Activated CD4-positive, alpha-beta memory T cell treated with anti-CD3 and anti-CD28 coated beads, Interleukin-2, amount 10 ng/mL, durations not matched to agents 7 days and 5 days (primary cell): ENCODE results near the gene DENND2C. TPM values are rescaled to one million over a fixed set of nuclear protein-coding genes. Genes with fewer than 3 reads are reported as not detected.

ENCODE experiments used
- CTCF ChIA-PET: fragments of 350-600 bp; sonication (Branson Sonifier 250); formaldehyde crosslinking; loops from one replicate; lab custom pipeline; 2021; ENCODE audit warnings: antibody characterized with exemption, inconsistent platforms; lab: Charles Lee
- POLR2A ChIA-PET: fragments of 350-600 bp; sonication (Branson Sonifier 250); formaldehyde crosslinking; loops from one replicate; lab custom pipeline; 2021; ENCODE audit warnings: antibody characterized with exemption; lab: Charles Lee
- DNase-seq: peaks from one replicate; pipeline ENCODE4 v3.0.0-alpha.2; 2020
- H3K27ac Mint-ChIP-seq: one replicate; pipeline ENCODE4 v1.8.0; 2021; ENCODE audit warnings: mild to moderate bottlenecking, mixed read lengths
- H3K27me3 Mint-ChIP-seq: one replicate; pipeline ENCODE4 v1.8.0; 2021; ENCODE audit warnings: mixed read lengths
- H3K36me3 Mint-ChIP-seq: one replicate; pipeline ENCODE4 v1.8.0; 2021; ENCODE audit warnings: low read depth, mixed read lengths
- H3K4me1 Mint-ChIP-seq: one replicate; pipeline ENCODE4 v1.8.0; 2021; ENCODE audit warnings: mixed read lengths
- H3K4me3 Mint-ChIP-seq: one replicate; pipeline ENCODE4 v1.8.0; 2021; ENCODE audit warnings: mild to moderate bottlenecking, mixed read lengths
- H3K9me3 Mint-ChIP-seq: one replicate; pipeline ENCODE4 v1.8.0; 2021; ENCODE audit warnings: mixed read lengths
- total RNA-seq, 2 experiments: library from RNA; stranded (reverse); gene quantifications; one replicate each; pipeline ENCODE4 v1.2.3, GENCODE V29; 2021

The DENND2C gene
- total RNA-seq, 2 experiments from 2014 or later, result 0.43 to 0.83 TPM

DNA sequence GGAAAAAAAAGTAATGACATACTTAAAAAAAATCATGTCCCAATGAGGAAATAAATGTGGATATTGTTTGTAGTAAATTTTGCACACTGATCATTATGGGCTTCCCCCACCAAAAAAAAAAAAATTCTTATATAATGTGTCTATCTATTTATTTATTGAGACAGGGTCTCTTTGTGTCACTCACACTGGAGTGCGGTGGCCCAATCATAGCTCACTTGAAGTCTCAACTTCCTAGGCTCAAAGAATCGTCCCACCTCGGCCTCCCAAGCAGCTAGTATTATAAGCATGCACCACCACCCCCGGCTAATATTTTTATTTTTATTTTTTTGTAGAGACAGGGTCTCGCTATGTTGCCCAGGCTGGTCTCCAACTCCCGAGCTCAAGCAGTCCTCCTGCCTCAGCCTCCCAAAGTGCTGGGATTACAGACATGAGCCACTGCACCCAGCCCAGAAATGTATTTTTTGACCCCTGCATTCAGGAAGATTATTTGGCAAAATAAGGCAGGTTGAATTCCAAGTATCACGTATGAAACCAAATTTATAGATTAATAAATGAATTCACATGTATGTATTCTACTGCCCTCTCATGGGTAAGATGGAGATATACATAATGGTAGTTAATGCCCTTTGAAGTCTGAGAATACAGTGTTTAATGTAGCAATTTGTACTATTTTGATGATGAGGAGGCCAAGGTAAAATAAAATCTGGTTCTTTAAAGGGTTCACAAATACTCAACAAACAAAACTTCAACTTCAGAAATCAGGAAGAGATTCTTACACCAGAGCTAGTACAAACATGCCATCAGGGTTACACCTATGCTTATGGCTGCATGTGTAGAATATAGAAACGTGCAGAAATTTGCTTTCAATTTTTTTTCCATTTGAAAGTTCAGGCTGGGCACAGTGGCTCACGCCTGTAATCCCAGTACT is 1.4 kb upstream of the DENND2C start:
- POLR2A ChIA-PET, result interaction anchor here (0.6 to 1.7 kb wide), 3 partner anchors 88 to 161 kb away, joined by 3 to 5 read pairs (median 4); no protein-coding TSS in a partner anchor
- no peaks in the 10 kb centered on the region for H3K36me3 Mint-ChIP-seq
- no peak overlapping the region for H3K27ac Mint-ChIP-seq
- CTCF ChIA-PET, result interaction anchor here (0.6 to 4.4 kb wide), 2 partner anchors 43 to 324 kb away, joined by 3 to 19 read pairs; no protein-coding TSS in a partner anchor
- H3K4me3 Mint-ChIP-seq, result no peak overlapping the region
- DNase-seq, result no peak
- peaks cover 31% of the 10 kb centered on the region for H3K27me3 Mint-ChIP-seq
- peaks cover 10% of the 10 kb centered on the region for H3K4me1 Mint-ChIP-seq
- no peaks in the 10 kb centered on the region for H3K9me3 Mint-ChIP-seq

DNA sequence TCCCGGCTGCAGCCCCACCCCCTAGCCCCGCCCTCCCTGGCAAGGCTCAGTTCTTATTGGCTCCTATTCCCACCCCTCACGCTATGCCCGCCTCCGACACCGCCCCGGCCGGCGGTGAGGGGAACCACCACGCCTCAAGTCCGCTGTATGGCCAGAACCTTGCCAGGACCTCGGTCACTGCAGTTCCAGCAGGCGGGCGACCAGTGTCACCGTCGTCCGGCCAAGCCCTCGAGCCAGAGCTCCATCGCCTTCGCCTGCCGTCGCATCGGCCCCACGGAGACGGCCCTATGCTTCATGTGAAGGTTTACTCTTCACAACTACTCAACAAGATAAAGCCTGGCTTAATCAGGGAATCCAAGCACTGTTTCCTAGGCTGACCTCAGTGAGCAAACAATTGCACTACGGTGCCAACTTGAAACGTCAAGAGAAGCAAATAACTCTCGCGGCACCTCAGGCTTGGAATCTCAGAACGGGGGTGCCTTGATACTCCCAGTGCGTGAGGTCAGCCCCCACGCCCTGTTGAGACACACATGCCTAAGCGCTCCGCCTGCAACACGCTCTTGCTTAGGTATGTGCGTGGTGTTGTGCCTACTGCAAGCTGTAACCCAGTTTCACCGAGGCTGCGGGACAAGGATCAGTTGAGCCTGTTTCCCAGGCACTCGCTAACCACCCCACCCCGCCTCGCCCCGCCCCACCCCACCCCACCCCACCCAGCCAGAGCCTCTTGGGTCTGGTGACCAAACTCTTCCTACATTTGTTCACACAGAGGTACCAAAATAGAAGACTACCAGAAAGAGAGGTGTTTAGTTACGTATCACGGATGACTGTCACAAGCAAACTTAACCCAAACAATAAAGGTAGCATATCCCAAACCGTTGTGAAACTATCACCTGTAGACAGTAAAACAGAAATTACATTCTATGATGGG is 498 bp upstream of the DENND2C start:
- DNase-seq, result peak; percentile 88
- H3K4me1 Mint-ChIP-seq, result peaks cover 10% of the 10 kb centered on the region
- no peaks in the 10 kb centered on the region for H3K36me3 Mint-ChIP-seq
- CTCF ChIA-PET, result interaction anchor here (1.1 to 4.4 kb wide), 4 partner anchors 11 to 323 kb away, joined by 4 to 19 read pairs (median 5); partner anchors contain the start of gene NRAS
- POLR2A ChIA-PET, result interaction anchor here (1.3 to 1.7 kb wide), 2 partner anchors 46 to 88 kb away, joined by 3 to 4 read pairs; partner anchors contain the start of gene NRAS
- peaks cover 23% of the 10 kb centered on the region for H3K27me3 Mint-ChIP-seq
- peak overlapping the region; percentile 49 for H3K27ac Mint-ChIP-seq
- no peaks in the 10 kb centered on the region for H3K9me3 Mint-ChIP-seq
- peak overlapping the region; percentile 91 for H3K4me3 Mint-ChIP-seq

- peaks cover 10% of the 10 kb centered on the region for H3K4me1 Mint-ChIP-seq
- ChIA-PET POLR2A (interaction anchor here (0.6 to 1.7 kb wide), 6 partner anchors 9 to 322 kb away, joined by 3 to 4 read pairs (median 4); partner anchors contain the start of gene NRAS), CTCF (interaction anchor here (1.1 to 4.4 kb wide), 7 partner anchors 10 to 444 kb away, joined by 3 to 19 read pairs (median 4); partner anchors contain the start of gene NRAS)
- no peaks in the 10 kb centered on the region for H3K9me3 Mint-ChIP-seq
- peaks cover 16% of the 10 kb centered on the region for H3K27me3 Mint-ChIP-seq
- H3K27ac Mint-ChIP-seq, result no peak overlapping the region
- no peaks in the 10 kb centered on the region for H3K36me3 Mint-ChIP-seq
- H3K4me3 Mint-ChIP-seq, result peak overlapping the region; percentile 91
- DNase-seq, result no peak
Measured at GRCh38 chr1:114668784-114669561, 876 bp downstream of the DENND2C start.

GRCh38 chr1:114668373-114668772 is 1.5 kb downstream of the DENND2C start:
- ChIA-PET POLR2A (no interaction called here), CTCF (interaction anchor here (1.2 to 4.4 kb wide), 5 partner anchors 9 to 445 kb away, joined by 3 to 19 read pairs (median 4); no protein-coding TSS in a partner anchor)
- Mint-ChIP-seq H3K4me1 (peaks cover 10% of the 10 kb centered on the region), H3K27me3 (peaks cover 16% of the 10 kb centered on the region), H3K9me3 (no peaks in the 10 kb centered on the region), H3K27ac (no peak overlapping the region), H3K4me3 (no peak overlapping the region), H3K36me3 (no peaks in the 10 kb centered on the region)
- no peak for DNase-seq

DNA sequence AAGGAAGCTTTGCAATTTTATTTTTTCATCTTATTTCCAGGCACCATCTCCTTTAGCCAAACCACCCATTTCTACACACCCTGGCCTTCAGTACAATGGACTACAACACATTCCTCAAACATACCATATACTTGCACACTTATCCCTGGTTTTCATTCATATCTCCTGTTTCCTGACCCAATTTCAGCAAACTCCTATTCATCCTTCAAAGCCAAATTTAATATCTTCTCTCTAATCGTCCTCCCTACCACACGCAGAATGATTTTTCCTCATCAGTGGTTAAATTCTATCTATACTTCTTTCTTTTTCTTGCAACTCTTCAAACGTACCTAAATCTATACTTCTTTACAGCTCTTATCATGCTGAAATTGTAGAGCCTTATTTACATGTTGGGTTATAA is 2.9 kb downstream of the DENND2C start:
- CTCF ChIA-PET, result no interaction called here
- Mint-ChIP-seq H3K27ac (no peak overlapping the region), H3K4me1 (peaks cover 10% of the 10 kb centered on the region), H3K27me3 (peaks cover 16% of the 10 kb centered on the region), H3K36me3 (no peaks in the 10 kb centered on the region), H3K9me3 (no peaks in the 10 kb centered on the region), H3K4me3 (no peak overlapping the region)
- POLR2A ChIA-PET, result no interaction called here
- no peak for DNase-seq

GRCh38 chr1:114660238-114660637 is 9.6 kb downstream of the DENND2C start:
- Mint-ChIP-seq H3K36me3 (no peaks in the 10 kb centered on the region), H3K27ac (no peak overlapping the region), H3K27me3 (peaks cover 27% of the 10 kb centered on the region), H3K4me1 (no peaks in the 10 kb centered on the region), H3K9me3 (no peaks in the 10 kb centered on the region), H3K4me3 (no peak overlapping the region)
- no peak for DNase-seq
- ChIA-PET POLR2A (interaction anchor here (1.1 kb wide), 1 partner anchor 9 kb away, joined by 3 read pairs; no protein-coding TSS in a partner anchor), CTCF (interaction anchor here (1.6 kb wide), 1 partner anchor 9 kb away, joined by 6 read pairs; the partner anchor contains the start of gene DENND2C)

DNA sequence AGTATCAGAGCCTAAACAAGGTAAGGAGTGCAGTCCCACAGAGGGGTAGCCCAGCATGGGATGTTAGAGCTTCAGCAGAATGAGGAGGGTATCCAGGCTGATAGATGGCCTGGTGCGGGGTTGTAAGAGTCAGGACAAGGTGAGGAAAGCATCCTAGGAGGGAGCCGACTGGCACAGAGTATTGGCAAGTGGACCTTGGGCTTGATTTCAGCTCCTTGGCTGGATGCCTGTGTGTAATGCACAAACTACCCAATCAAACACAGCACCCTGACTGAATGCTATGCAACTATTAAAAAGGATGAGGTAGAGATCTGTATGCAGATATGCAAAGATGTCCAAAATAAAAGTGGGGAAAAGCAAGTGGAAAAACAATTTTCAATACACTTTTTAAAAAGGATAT is 18.0 kb downstream of the DENND2C start:
- POLR2A ChIA-PET, result no interaction called here
- DNase-seq, result no peak
- H3K27ac Mint-ChIP-seq, result no peak overlapping the region
- H3K36me3 Mint-ChIP-seq, result no peaks in the 10 kb centered on the region
- CTCF ChIA-PET, result no interaction called here
- H3K27me3 Mint-ChIP-seq, result no peaks in the 10 kb centered on the region
- no peak overlapping the region for H3K4me3 Mint-ChIP-seq
- no peaks in the 10 kb centered on the region for H3K9me3 Mint-ChIP-seq
- H3K4me1 Mint-ChIP-seq, result no peaks in the 10 kb centered on the region

DNA sequence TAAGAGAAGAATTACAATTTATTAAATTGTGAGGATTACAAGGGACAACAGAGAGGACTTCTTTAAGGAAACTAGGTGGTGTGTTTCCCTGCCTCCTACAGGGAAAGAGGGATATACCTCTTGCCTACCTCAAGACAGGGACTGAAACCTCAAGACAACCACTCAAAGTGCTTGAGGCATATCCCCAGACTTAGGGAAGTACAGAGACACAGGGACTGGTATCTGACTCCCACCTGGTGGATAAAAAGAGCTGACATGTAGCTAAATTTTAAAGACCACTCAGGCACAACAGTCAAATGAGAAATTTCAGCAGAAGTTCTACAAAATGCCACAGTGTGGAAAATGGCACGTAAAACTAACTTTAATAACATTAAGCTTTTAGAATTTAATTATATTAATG is 21.3 kb downstream of the DENND2C start:
- H3K27me3 Mint-ChIP-seq, result peaks cover 2% of the 10 kb centered on the region
- no peaks in the 10 kb centered on the region for H3K36me3 Mint-ChIP-seq
- H3K9me3 Mint-ChIP-seq, result no peaks in the 10 kb centered on the region
- H3K4me3 Mint-ChIP-seq, result no peak overlapping the region
- H3K4me1 Mint-ChIP-seq, result no peaks in the 10 kb centered on the region
- no peak overlapping the region for H3K27ac Mint-ChIP-seq
- DNase-seq, result no peak
- ChIA-PET POLR2A (no interaction called here), CTCF (interaction anchor here (1.6 kb wide), 1 partner anchor 20 kb away, joined by 4 read pairs; no protein-coding TSS in a partner anchor)

DNA sequence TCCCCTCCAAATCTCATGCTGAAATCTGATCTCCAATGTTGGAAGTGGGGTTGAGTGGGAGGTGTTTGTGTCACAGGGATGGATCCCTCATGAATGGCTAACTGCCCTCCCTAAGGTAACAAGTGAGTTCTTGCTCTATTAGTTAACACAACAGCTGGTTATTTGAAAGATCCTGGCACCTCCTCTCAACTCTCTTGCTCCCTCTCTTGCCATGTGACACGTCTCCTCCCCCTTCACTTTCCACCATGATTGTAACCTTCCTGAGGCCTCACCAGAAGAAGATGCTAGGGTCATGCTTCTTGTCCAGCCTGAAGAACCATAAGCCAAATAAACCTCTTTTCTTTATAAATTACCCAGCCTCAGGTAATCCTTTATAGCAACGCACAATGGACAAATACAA is 28.5 kb downstream of the DENND2C start:
- no peak overlapping the region for H3K27ac Mint-ChIP-seq
- no peak for DNase-seq
- H3K27me3 Mint-ChIP-seq, result peaks cover 25% of the 10 kb centered on the region
- H3K9me3 Mint-ChIP-seq, result no peaks in the 10 kb centered on the region
- H3K4me3 Mint-ChIP-seq, result no peak overlapping the region
- H3K36me3 Mint-ChIP-seq, result no peaks in the 10 kb centered on the region
- ChIA-PET CTCF (no interaction called here), POLR2A (no interaction called here)
- no peaks in the 10 kb centered on the region for H3K4me1 Mint-ChIP-seq

DNA sequence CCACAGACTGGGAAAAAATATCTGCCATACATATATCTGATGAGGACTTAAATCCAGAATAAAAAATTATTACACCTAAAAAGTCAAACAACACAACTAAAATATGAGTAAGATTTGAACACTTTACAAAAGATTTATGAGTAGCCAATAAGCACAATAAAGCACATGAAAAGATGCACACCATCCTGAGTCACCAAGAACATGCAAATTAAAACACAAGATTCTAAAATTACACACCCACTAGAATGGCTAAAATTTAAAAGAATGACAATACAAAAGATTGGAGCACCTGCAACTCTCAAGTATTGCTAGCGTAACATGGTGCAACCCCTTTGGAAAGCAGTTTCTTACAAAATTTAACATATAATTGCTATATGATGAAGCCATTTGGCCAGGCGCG is 30.9 kb downstream of the DENND2C start:
- DNase-seq, result no peak
- Mint-ChIP-seq H3K9me3 (no peaks in the 10 kb centered on the region), H3K4me3 (no peak overlapping the region), H3K4me1 (no peaks in the 10 kb centered on the region), H3K27ac (no peak overlapping the region), H3K36me3 (no peaks in the 10 kb centered on the region), H3K27me3 (peaks cover 32% of the 10 kb centered on the region)
- CTCF ChIA-PET, result interaction anchor here (0.7 kb wide), 1 partner anchor 207 kb away, joined by 3 read pairs; no protein-coding TSS in a partner anchor
- POLR2A ChIA-PET, result no interaction called here

DNA sequence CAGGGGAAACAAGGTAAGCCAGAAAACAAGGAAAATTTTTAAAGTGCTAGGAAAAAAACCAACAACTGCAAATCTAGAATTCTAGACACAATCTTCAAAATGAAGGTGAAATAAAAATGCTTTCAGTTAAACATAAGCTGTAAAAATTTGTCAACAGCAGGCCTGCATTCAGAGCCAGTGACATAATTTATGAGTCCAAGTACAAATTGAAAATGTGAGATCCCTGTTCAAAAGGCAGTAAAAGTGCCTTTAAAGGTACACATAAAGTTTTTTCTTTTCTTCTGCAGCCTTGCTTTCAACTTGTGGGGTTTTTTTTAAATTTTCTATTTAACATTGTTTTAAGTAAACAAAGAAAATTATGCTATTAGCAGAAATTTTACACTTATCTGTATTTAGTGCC is 37.4 kb downstream of the DENND2C start:
- peaks cover 19% of the 10 kb centered on the region for H3K27me3 Mint-ChIP-seq
- POLR2A ChIA-PET, result no interaction called here
- CTCF ChIA-PET, result no interaction called here
- H3K9me3 Mint-ChIP-seq, result peaks cover 1% of the 10 kb centered on the region
- H3K4me3 Mint-ChIP-seq, result no peak overlapping the region
- no peak overlapping the region for H3K27ac Mint-ChIP-seq
- DNase-seq, result no peak
- no peaks in the 10 kb centered on the region for H3K36me3 Mint-ChIP-seq
- H3K4me1 Mint-ChIP-seq, result no peaks in the 10 kb centered on the region

DNA sequence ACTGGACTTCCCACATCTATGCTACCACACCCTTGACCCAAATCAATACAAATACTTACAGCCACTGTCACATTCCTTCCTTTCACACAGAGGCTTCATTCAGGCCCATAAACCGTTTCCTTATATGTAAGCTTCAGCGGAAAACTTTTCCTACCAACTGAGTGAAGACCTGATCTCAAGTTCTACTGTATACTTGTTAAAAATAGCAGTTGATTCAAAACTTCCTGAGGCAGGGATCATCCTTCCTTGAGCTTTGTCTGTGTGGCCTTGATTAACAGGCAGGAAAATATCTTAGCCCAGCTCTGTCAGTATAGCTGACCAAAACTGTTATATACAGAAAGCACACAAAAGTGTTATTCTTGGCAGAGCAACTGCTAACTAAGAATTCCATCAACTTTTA is 42.7 kb downstream of the DENND2C start:
- Mint-ChIP-seq H3K4me3 (no peak overlapping the region), H3K9me3 (peaks cover 1% of the 10 kb centered on the region), H3K27ac (no peak overlapping the region), H3K4me1 (no peaks in the 10 kb centered on the region), H3K36me3 (no peaks in the 10 kb centered on the region), H3K27me3 (peaks cover 11% of the 10 kb centered on the region)
- CTCF ChIA-PET, result no interaction called here
- DNase-seq, result no peak
- POLR2A ChIA-PET, result no interaction called here
